Lower leg skin (tissue), 3 donors: ENCODE data around the gene ORAI3.

Experiments used
- POLR2A ChIP-seq, 2 donors: fragments of 450-650 bp; IDR thresholded peaks; one replicate each; pipeline ENCODE4 v1.6.1; 2016 to 2017; ENCODE audit warnings: antibody characterized with exemption in 2 of 2, mild to moderate bottlenecking in 1 of 2, moderate library complexity in 1 of 2
- TF ChIP-seq, protein P1 (sequence below), 3 donors: fragments of 450-650 bp; IDR thresholded peaks; one replicate each; pipeline ENCODE4 v1.5.1; 2016; ENCODE audit warnings: antibody characterized with exemption in 3 of 3, mild to moderate bottlenecking in 3 of 3, moderate library complexity in 2 of 3

GRCh38 chr16:30922960-30923535, 25.8 kb upstream of the ORAI3 start:
- TF ChIP-seq, protein P1, sequence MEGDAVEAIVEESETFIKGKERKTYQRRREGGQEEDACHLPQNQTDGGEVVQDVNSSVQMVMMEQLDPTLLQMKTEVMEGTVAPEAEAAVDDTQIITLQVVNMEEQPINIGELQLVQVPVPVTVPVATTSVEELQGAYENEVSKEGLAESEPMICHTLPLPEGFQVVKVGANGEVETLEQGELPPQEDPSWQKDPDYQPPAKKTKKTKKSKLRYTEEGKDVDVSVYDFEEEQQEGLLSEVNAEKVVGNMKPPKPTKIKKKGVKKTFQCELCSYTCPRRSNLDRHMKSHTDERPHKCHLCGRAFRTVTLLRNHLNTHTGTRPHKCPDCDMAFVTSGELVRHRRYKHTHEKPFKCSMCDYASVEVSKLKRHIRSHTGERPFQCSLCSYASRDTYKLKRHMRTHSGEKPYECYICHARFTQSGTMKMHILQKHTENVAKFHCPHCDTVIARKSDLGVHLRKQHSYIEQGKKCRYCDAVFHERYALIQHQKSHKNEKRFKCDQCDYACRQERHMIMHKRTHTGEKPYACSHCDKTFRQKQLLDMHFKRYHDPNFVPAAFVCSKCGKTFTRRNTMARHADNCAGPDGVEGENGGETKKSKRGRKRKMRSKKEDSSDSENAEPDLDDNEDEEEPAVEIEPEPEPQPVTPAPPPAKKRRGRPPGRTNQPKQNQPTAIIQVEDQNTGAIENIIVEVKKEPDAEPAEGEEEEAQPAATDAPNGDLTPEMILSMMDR (IDR thresholded peaks at IDR 0.05), result no peak
- no peak for TF ChIP-seq POLR2A (IDR thresholded peaks at IDR 0.05)
